Peyer's patch (tissue), 4 donors: ENCODE measurements around the gene PSD4. TPM values are rescaled to one million over a fixed set of nuclear protein-coding genes. Genes with fewer than 3 reads are reported as not detected.
A peak's percentile ranks its signal among the peaks of the same experiment; 100 is the strongest.

Experiments
- DNase-seq, 3 donors: peaks; one replicate each; pipeline ENCODE4 v3.0.0-alpha.2; 2017 to 2019
- H3K27ac ChIP-seq, 4 donors: fragments of 200-600 bp; sonication (generic); one replicate each; pipeline ENCODE4 v1.5.1; 2016 to 2019
- H3K27me3 ChIP-seq, 2 donors: fragments of 200-600 bp; sonication (generic); one replicate each; pipeline ENCODE4 v1.5.1; 2019
- H3K36me3 ChIP-seq, 3 donors: fragments of 200-600 bp; sonication (generic); one replicate each; pipeline ENCODE4 v1.5.1; 2016 to 2019
- H3K4me1 ChIP-seq, 4 donors: fragments of 200-600 bp; sonication (generic); one replicate each; pipeline ENCODE4 v1.5.1; 2016 to 2019
- H3K4me3 ChIP-seq, 4 donors: fragments of 200-600 bp; sonication (generic); 1 replicate in 3 of 4; 2 replicates in 1 of 4; pipeline ENCODE4 v1.5.1; 2016 to 2019; ENCODE audit warnings: mild to moderate bottlenecking in 1 of 4
- H3K9me3 ChIP-seq, 4 donors: fragments of 200-600 bp; sonication (generic); one replicate each; pipeline ENCODE4 v1.5.1; 2016 to 2019; ENCODE audit warnings: mild to moderate bottlenecking in 1 of 4
- CTCF ChIP-seq, 6 experiments: fragments of 450-650 bp in 4 of 6; fragments of 200-600 bp in 2 of 6; sonication (generic) in 1 of 6; IDR thresholded peaks; one replicate each; pipeline ENCODE4 v1.5.1; 2017 to 2019; ENCODE audit warnings: antibody characterized with exemption in 6 of 6, mild to moderate bottlenecking in 3 of 6, moderate library complexity in 1 of 6
- POLR2A ChIP-seq, 2 donors: fragments of 450-650 bp; IDR thresholded peaks; one replicate each; pipeline ENCODE4 v1.5.1; 2017; ENCODE audit warnings: antibody characterized with exemption in 2 of 2, mild to moderate bottlenecking in 2 of 2, moderate library complexity in 2 of 2
- total RNA-seq, 4 donors: library from RNA; depleted of rRNA; stranded (reverse); fragments of >200 nt; gene quantifications; one replicate each; pipeline ENCODE4 v1.1.0, GENCODE V29; 2016

The PSD4 gene
- total RNA-seq, 4 donors from 2014 or later: 125 to 284 (median 212) TPM

DNA sequence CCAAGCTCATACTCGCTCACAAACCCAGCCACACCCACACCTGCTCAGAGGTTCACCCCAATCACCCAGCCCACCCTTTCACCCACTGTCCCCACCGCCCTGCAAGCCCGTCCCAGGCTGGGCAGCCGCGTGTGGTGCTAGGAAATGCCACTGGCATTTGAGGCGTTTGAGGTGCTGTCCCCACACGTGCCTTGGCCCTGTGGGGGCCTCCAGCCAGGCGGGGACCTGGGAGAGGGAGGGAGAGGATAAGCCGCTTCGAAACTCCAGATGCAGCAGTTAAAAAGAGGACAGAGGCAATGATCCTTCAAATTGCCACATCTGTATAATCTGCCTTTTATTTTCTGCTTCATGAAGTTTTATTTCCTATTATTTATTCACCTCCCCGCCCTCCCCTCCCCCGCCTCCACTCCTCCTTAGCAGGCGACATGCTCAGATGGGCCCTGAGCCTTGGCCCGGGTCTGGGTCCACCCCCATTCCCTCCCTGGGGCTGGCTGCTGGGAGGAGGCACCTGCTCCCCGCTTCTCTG is 35.9 kb downstream of the PSD4 start:
- peaks cover 0 to 50% (median 5%) of the 10 kb centered on the region in 4 donors for H3K4me1 ChIP-seq
- TF ChIP-seq POLR2A (IDR thresholded peaks at IDR 0.05) (no peak), CTCF (IDR thresholded peaks at IDR 0.05) (no peak)

DNA sequence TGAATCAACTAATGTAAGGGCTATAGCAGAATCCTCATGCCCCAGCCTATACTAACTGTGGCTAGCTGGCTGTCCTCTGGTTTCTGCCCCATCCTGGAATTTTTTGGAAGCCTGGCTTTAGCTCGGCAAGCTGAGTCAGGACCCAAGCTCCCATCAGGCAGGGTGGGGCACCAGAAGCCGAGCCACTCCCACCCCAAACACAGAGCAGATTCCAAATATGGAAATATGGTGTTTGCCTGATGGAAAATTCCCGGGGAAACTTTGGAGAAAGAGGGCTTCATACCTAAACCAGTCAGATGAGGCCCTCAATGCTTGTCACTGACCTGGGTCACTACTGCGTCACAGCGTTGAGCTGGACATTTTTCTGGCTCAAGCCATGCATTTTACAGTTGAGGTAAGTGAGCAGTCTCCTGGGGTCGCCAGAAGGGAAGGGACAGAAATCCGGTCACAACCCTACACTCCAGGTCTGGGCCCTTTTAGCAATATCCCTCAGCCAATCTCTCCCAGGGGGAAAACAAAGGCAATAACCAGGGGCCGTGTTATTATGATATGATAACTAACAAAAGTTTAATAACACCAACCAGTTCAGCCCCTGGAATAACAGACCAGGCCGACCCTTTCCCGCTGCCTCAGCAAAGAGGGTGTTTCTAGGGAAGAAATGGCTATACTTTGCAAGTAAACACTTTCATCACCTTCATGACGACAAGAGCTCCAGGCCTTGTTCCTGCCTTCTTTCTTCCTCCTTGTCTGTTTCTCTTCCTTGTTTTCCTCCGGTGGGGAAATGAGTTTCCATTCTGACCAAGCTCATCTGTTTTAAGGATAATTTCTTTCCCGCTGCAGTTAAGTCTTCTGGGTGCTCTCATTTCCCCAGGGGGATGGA is 37.7 kb downstream of the PSD4 start:
- DNase-seq: no peak
- TF ChIP-seq POLR2A (IDR thresholded peaks at IDR 0.05): no peak
- TF ChIP-seq CTCF (IDR thresholded peaks at IDR 0.05): no peak
- no peaks in the 10 kb centered on the region for H3K27me3 ChIP-seq
- H3K27ac ChIP-seq: peak overlapping the region in 3 of 4 donors; percentile 17 to 38 (median 18)
- no peaks in the 10 kb centered on the region for H3K36me3 ChIP-seq
- no peak overlapping the region for H3K4me3 ChIP-seq
- H3K4me1 ChIP-seq: peaks cover 0 to 36% (median 4%) of the 10 kb centered on the region in 4 donors
- H3K9me3 ChIP-seq: no peaks in the 10 kb centered on the region

More for the DNA sequence above, 35.9 kb downstream of the PSD4 start:
- Histone ChIP-seq H3K4me3 (no peak overlapping the region), H3K27me3 (no peaks in the 10 kb centered on the region), H3K9me3 (no peaks in the 10 kb centered on the region), H3K27ac (peak overlapping the region in 1 of 4 donors; percentile 33), H3K36me3 (no peaks in the 10 kb centered on the region)
- no peak for DNase-seq

DNA sequence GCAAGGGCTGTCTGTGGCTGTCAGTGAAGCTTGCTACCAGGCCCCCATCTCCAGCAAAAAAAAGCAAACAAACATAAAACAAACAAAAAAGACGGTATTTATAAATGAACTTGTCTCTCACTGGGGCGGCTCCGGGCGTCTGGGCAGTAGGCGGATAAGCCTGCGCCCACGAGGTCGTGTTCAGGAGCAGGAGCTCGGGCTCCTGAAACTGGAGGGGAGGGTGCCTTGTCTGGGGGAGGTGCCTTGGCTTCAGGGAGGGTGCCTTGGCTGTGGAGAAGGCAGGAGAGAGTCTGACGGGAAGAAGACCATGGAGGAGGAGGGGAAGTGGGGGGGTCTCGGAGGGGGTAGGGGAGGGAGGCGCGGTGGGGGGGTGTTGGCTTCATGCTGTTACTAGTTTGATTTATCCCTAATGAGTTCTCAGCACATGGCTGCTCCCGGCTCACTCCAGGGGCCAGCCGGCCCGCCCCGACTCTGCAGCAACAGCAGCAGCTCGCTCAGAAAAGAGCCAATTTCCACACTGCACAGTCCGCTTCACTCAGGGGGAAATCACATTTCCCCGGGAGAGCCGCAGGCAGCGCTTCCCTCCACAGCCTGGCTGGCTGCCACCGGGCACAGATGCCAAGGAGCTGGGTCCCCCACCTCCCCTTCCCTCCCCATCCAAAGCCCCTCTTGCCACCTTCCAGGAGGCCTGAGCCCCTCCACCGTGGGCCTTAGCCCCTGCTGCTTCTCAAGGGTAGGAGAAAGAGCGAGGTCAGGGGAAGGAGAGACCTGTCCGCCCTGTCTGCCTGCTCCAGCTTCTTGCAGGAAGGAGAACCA is 38.7 kb downstream of the PSD4 start:
- H3K4me3 ChIP-seq: no peak overlapping the region
- H3K27ac ChIP-seq: peak overlapping the region in 3 of 4 donors; percentile 17 to 38 (median 18)
- H3K4me1 ChIP-seq: peaks cover 0 to 39% (median 5%) of the 10 kb centered on the region in 4 donors
- no peak for TF ChIP-seq POLR2A (IDR thresholded peaks at IDR 0.05)
- TF ChIP-seq CTCF (IDR thresholded peaks at IDR 0.05): no peak
- no peak for DNase-seq
- no peaks in the 10 kb centered on the region for H3K36me3 ChIP-seq
- H3K9me3 ChIP-seq: no peaks in the 10 kb centered on the region
- no peaks in the 10 kb centered on the region for H3K27me3 ChIP-seq

- TF ChIP-seq CTCF (IDR thresholded peaks at IDR 0.05) (no peak), POLR2A (IDR thresholded peaks at IDR 0.05) (no peak)
- Histone ChIP-seq H3K4me1 (peaks cover 0 to 46% (median 12%) of the 10 kb centered on the region in 4 donors), H3K4me3 (no peak overlapping the region), H3K27me3 (no peaks in the 10 kb centered on the region), H3K9me3 (no peaks in the 10 kb centered on the region), H3K36me3 (no peaks in the 10 kb centered on the region), H3K27ac (peak overlapping the region in 1 of 4 donors; percentile 4)
- no peak for DNase-seq
Measured at GRCh38 chr2:113213061-113213930, 39.5 kb downstream of the PSD4 start.

- Histone ChIP-seq H3K4me1 (peaks cover 0 to 47% (median 13%) of the 10 kb centered on the region in 4 donors), H3K27me3 (no peaks in the 10 kb centered on the region), H3K9me3 (no peaks in the 10 kb centered on the region), H3K27ac (no peak overlapping the region), H3K4me3 (no peak overlapping the region), H3K36me3 (no peaks in the 10 kb centered on the region)
- no peak for TF ChIP-seq CTCF (IDR thresholded peaks at IDR 0.05)
- TF ChIP-seq POLR2A (IDR thresholded peaks at IDR 0.05): no peak
- DNase-seq: no peak
Measured at GRCh38 chr2:113214141-113214540, 40.4 kb downstream of the PSD4 start.
